ENCODE data around the gene IGF2. TPM values are rescaled to one million over a fixed set of nuclear protein-coding genes. Genes with fewer than 3 reads are reported as not detected.
"Not testable (repeated sequence)": the region's sequence is repeated elsewhere in the genome, so short reads cannot be mapped to it uniquely, and the experiment has no call there.

Gene IGF2, protein sequence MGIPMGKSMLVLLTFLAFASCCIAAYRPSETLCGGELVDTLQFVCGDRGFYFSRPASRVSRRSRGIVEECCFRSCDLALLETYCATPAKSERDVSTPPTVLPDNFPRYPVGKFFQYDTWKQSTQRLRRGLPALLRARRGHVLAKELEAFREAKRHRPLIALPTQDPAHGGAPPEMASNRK
- not detected for polyA plus RNA-seq (2012; ENCODE audit: missing spikeins)

DNA sequence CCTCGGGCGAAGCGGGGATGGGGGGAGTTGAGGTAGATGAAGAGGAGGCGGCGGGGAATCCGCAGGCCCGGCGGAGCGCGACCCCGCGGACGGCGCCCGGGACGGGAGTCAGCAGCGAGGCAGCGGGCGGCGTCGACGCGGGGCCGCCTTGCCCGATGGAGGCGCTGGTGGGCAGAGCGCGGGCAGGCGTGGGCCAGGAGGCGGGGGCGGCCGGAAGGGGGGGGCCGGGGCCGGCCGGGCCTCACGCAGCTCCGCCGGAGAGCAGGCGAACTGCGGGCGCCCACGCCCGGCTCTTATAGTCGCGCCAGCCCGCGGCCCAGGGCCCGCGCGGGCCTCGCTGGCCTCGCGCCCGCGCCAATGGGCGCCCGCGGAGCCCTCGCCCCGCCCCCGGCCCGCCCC, at the start of gene IGF2:
Gene IGF2 (minus strand): TSS at position 267 of the 399 bp plus-strand sequence. CDS start 3,866 bp downstream, outside the sequence.
- DNase-seq (ENCODE audit: insufficient read length) (no peak), FAIRE-seq (no peak)
- TF ChIP-seq POLR2AphosphoS5 (IDR thresholded peaks at IDR 0.05; ENCODE audit: low read depth, low read length) (no peak), POLR2A (IDR thresholded peaks at IDR 0.05; ENCODE audit: low read depth, low read length) (no peak), TAF1 (IDR thresholded peaks at IDR 0.05; ENCODE audit: borderline replicate concordance, low read depth, low read length) (no peak)

DNA sequence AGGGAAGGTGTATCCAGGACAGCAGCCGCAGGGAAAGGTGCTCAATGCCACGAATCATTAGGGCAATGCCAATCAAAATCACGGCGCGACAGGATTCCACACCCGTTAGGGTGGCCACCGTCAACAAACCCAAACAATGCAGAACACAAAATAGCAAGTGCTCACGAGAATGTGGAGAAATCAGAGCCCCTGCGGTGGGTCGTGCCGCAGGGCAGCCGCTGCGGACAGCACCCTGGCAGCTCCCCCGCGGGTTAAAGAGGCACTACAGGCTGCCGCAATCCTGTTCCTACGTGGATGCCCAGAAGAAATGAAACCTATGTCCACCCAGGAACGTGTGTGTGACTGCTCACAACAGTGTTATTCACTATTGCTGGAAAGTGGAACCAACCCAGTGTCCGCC, 49.6 kb upstream of the IGF2 start:
- no peak for FAIRE-seq
- TF ChIP-seq POLR2AphosphoS5 (IDR thresholded peaks at IDR 0.05; ENCODE audit: low read depth, low read length) (no peak), TAF1 (IDR thresholded peaks at IDR 0.05; ENCODE audit: borderline replicate concordance, low read depth, low read length) (no peak), POLR2A (IDR thresholded peaks at IDR 0.05; ENCODE audit: low read depth, low read length) (no peak)
- DNase-seq (ENCODE audit: insufficient read length): no peak

DNA sequence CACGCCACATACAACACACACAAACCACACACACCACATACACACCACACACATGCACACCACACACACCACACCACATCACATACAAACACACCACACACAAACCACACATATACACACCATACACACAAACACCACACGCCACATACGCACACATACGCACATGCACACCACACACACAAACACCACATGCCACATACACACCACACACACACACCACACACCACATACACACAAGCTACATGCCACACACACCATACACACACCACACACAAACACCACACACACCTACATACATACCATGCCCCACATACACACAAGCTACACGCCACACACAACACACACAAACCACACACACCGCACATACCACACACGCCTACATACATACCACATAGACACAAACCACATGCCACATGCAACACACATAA, 48.1 kb upstream of the IGF2 start:
- TF ChIP-seq POLR2AphosphoS5 (IDR thresholded peaks at IDR 0.05; ENCODE audit: low read depth, low read length) (no peak), TAF1 (IDR thresholded peaks at IDR 0.05; ENCODE audit: borderline replicate concordance, low read depth, low read length) (no peak), POLR2A (IDR thresholded peaks at IDR 0.05; ENCODE audit: low read depth, low read length) (no peak)
- FAIRE-seq: no peak
- DNase-seq (ENCODE audit: insufficient read length): no peak

DNA sequence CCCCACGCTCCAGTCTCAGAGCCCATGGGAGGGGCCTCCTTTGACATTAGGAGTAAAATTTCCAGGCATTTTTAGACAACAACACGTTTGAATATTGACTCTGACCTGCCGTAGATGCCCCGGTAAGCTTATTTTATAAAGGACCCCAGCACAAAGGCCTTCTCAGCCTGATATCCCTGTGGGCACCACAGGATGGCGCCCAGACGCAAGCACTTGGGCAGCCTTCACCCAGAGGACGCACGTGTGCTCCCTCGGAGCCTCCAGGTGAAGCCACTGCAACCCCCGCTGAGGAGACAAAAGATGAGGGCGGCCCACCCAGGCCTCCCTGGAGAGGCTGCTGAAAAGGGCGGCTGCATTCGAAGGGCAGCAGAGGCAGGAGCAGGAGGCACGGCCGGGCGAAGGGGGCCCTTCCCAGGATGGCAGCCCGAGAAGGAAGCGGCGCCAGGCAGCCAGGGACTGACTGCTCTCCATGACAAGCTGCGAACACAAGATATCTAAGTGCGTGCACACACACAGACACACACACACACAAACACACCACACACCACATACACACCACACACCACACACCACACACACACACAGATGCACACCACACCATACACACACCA, 47.6 kb upstream of the IGF2 start:
- FAIRE-seq (no peak), DNase-seq (ENCODE audit: insufficient read length) (no peak)
- no peak for TF ChIP-seq POLR2A (IDR thresholded peaks at IDR 0.05; ENCODE audit: low read depth, low read length)

DNA sequence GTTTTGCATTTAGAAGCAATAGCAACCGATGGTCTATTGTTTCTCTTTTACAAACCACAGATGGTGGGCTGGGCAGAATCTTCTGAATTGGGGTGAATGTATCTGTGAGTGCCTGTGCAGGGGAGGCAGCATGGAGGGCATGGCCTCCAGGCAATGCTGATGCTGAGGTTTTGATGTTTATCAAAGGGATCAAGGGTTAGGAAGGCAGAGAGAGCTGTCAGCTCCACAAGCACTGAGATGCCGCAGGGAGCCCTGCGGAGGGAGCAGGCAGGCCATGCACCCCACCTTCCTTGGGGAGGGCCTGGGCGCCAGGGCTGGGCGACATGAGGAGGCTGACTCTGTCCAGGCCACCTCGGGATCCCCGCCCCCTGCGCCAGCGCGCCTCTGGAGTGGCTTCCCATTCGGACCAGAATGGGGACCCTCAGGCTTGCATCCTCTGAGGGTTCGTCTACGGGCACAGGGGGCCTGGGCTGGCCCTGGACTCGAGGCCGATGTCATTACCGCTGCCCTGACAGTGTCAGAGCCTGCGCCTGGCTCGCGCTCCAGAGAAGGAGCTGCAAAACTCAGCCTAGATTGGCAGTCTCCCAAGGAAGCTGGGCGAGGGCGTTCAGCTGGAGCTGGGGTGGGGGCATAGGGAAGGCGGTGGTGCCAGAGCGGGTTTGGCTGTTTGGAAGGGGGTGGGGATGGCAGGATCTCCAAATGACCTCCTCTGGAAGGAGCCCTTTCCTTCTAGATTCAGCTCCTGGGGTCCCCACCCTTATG, 46.3 kb upstream of the IGF2 start:
- FAIRE-seq (no peak), DNase-seq (ENCODE audit: insufficient read length) (no peak)
- TF ChIP-seq POLR2AphosphoS5 (IDR thresholded peaks at IDR 0.05; ENCODE audit: low read depth, low read length) (no peak), POLR2A (IDR thresholded peaks at IDR 0.05; ENCODE audit: low read depth, low read length) (no peak), TAF1 (IDR thresholded peaks at IDR 0.05; ENCODE audit: borderline replicate concordance, low read depth, low read length) (no peak)

DNA sequence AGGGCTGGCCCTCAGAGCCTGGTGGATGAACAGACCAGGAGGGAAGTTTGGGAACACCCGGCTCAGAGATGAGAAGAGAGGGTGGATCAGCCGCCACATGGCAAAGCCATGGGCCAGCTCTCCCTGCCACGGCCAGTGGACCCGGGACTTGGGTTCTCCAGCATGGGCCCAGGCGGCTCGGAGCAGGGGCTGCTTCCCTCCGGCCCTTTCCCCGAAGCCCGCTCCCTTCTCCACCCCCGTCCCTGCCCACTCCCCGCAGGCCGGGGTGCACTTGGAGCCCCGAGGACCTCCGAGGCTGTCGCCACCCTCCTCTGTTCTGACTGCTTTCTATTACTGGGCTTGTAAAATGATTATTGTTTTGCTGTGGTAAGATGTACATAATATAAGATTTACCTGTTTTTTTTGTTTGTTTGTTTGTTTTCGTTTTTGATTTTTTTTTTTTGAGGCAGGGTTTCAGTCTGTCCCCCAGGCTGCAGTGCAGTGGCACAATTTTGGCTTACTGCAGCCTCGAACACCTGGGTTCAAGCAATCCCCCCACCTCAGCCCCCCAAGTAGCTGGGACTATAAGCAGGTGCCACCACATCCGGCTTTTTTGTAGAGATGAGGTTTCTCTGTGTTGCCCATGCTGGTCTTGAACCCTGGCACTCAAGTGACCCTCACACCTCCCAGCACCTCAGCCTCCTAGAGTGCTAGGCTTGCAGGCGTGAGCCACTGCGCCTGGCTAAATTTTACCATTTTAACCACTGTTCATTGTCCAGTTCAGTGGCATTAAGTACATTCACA, 43.7 kb upstream of the IGF2 start:
- TF ChIP-seq POLR2AphosphoS5 (IDR thresholded peaks at IDR 0.05; ENCODE audit: low read depth, low read length): no peak
- FAIRE-seq: no peak
- DNase-seq (ENCODE audit: insufficient read length): no peak

DNA sequence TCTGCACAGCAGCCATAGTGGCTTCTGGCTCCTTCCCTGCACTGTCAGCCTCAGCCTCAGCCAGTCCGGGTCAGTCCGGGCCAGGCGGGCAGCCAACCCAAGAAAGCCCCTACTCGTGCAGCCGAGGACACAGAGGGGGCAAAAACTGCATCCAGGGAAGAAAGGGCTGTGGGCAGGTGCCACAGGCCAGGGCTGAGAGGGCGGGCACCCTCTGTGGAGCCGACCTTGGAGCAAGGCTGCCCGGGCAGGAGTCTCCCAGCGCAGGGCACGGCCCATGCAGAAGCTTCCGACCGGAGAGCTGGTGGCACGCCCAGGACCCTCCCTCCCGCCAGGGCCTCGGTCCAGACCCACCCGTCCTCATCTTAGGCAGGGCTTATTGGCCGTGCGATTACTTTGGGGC, 42.9 kb upstream of the IGF2 start:
- TF ChIP-seq POLR2AphosphoS5 (IDR thresholded peaks at IDR 0.05; ENCODE audit: low read depth, low read length) (no peak), POLR2A (IDR thresholded peaks at IDR 0.05; ENCODE audit: low read depth, low read length) (no peak), TAF1 (IDR thresholded peaks at IDR 0.05; ENCODE audit: borderline replicate concordance, low read depth, low read length) (no peak)
- FAIRE-seq (no peak), DNase-seq (ENCODE audit: insufficient read length) (no peak)

DNA sequence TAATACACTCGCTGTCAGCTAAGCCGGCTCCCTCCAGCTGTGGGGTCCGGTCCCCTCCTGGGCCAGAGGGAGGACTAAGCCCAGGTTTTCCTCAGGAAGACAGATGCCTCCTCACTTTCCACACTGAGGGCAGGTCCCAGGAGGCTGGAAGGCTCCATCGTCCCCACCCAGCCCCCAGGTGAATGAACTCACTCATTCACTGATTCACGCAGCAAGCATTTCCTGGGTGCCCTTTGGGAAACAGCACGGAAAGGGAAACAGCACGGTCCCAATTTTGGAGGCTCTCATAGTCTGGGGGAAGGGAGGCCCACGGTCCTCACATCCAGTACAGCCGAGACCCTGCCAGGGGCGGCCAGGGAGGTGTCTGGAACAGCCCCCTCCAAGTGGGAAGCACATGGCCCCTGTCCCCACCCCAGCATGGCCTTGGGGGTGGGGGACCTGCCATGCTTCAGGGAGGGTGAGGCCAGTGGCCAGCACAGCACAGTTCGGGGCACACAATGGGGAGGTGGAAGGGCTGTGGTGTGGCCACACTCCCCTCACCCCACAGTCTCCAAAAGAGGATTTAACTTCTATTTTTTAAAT, 41.7 kb upstream of the IGF2 start:
- DNase-seq (ENCODE audit: insufficient read length) (no peak), FAIRE-seq (no peak)
- TF ChIP-seq TAF1 (IDR thresholded peaks at IDR 0.05; ENCODE audit: borderline replicate concordance, low read depth, low read length): no peak
- no peak for TF ChIP-seq POLR2AphosphoS5 (IDR thresholded peaks at IDR 0.05; ENCODE audit: low read depth, low read length)
- no peak for TF ChIP-seq POLR2A (IDR thresholded peaks at IDR 0.05; ENCODE audit: low read depth, low read length)

DNA sequence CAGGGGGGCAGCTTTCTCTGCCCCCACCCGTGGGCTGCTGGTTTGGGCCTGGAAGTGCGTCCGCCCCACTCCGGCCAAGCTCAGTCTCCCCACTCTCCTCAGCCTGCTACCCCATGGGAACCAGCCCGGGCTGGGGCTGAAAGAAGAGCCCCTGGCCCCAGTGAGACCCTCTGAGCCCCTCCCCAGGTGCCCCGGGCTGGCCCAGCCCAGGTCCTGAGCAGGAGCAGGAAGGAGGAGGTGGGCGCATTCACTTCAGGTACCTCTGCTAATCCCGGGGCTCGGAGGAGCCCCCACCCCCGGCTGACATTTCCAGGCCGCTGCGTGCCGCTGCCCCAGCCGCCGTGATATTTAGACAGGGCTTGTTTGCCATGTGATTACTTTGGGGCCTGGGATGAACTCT, 41.2 kb upstream of the IGF2 start:
- FAIRE-seq (no peak), DNase-seq (ENCODE audit: insufficient read length) (no peak)
- no peak for TF ChIP-seq TAF1 (IDR thresholded peaks at IDR 0.05; ENCODE audit: borderline replicate concordance, low read depth, low read length)
- no peak for TF ChIP-seq POLR2A (IDR thresholded peaks at IDR 0.05; ENCODE audit: low read depth, low read length)
- TF ChIP-seq POLR2AphosphoS5 (IDR thresholded peaks at IDR 0.05; ENCODE audit: low read depth, low read length): no peak

DNA sequence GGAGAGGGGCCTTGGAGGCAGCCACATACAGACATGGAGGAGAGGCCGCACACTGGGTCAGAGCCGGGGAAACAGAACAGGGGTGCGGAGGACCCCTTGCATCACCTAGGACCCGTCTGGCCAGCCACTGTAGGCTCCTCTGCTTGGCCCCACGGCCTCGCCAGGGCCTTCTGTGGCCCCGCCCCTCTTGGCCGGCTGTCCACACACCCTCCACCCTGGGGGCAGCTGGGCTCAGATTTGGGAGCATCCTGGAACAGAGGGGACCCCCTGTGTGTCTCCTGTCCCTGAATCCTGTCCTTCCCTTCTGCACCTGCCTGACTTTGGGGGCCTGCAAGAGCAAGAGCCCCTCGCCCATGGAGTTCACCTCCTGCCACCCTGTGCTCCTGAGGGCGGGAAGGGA, 40.3 kb upstream of the IGF2 start:
- DNase-seq (ENCODE audit: insufficient read length) (no peak), FAIRE-seq (no peak)
- no peak for TF ChIP-seq POLR2AphosphoS5 (IDR thresholded peaks at IDR 0.05; ENCODE audit: low read depth, low read length)
- no peak for TF ChIP-seq TAF1 (IDR thresholded peaks at IDR 0.05; ENCODE audit: borderline replicate concordance, low read depth, low read length)
- no peak for TF ChIP-seq POLR2A (IDR thresholded peaks at IDR 0.05; ENCODE audit: low read depth, low read length)

DNA sequence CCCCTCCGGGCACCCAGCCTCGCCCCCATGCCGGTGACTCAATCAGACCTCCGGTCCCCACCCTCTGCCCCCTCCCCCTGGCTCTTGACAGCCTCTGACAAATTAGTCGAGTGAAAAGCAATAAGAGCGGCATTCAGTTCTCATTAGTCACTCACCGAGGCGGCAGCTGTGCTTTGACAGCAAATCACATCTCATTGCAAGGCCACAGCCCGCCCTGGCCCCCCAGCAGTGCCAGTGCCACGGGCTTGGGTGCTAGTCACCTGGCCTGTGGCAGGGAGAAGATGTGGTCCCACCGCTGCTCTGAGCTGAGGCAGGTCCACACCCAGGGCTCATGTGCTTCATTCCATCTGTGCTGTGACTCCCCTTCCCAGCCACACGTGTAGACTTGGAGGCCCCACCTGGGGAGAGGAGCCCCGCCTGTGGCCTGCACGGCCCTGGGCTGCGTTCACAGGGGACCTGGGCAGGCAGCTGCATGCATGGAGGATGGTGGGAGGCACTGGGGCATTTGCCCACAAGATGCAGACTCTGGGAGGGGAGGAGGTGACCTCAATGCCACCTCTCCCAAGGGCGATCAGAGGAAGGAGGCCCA, 39.8 kb upstream of the IGF2 start:
- no peak for FAIRE-seq
- TF ChIP-seq POLR2AphosphoS5 (IDR thresholded peaks at IDR 0.05; ENCODE audit: low read depth, low read length) (no peak), POLR2A (IDR thresholded peaks at IDR 0.05; ENCODE audit: low read depth, low read length) (no peak)
- no peak for DNase-seq (ENCODE audit: insufficient read length)

DNA sequence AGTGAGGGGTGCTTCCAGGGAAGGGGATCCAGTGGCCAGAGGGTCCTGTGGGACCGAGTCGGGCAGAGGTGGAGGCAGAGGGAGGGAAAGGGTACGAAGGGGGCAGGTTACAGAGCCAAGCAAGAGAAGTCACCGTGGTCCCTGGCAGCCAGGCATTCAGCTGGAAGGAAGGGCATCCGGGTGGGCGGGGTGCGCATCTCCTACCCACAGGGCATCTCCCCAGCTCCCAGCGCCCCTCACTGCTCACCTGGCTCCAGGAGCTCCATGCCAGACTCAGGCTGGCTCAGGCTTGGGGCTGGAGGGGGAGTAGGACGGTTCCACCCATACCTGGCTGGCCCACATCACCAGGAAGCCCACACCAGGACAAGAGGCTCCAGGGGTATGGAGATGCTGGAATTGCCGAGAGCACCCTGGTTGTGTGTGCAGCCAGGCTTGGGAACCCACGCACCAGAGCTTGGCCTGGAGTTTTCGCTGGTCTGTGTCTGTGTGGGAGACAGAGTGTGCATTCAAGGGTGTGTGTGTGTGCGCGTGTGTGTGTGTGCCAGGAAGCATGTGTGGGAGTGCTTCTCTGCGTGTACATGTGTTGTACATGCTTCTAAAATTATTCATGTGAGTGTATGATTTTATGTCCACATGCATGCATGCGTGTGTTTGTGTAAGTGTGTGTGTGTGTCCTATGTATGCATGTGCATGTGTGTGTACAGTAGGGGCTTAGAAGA, 39.0 kb upstream of the IGF2 start:
- DNase-seq (ENCODE audit: insufficient read length): not testable (repeated sequence)
- FAIRE-seq: peak; percentile 30

Data from GM12892 (cell line).